Measurements from ENCODE around the gene PLEKHM3.

GRCh38 chr2:207955456-207955855 lies 69.9 kb downstream of the PLEKHM3 start:
- TF ChIP-seq, protein P1, sequence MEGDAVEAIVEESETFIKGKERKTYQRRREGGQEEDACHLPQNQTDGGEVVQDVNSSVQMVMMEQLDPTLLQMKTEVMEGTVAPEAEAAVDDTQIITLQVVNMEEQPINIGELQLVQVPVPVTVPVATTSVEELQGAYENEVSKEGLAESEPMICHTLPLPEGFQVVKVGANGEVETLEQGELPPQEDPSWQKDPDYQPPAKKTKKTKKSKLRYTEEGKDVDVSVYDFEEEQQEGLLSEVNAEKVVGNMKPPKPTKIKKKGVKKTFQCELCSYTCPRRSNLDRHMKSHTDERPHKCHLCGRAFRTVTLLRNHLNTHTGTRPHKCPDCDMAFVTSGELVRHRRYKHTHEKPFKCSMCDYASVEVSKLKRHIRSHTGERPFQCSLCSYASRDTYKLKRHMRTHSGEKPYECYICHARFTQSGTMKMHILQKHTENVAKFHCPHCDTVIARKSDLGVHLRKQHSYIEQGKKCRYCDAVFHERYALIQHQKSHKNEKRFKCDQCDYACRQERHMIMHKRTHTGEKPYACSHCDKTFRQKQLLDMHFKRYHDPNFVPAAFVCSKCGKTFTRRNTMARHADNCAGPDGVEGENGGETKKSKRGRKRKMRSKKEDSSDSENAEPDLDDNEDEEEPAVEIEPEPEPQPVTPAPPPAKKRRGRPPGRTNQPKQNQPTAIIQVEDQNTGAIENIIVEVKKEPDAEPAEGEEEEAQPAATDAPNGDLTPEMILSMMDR (IDR thresholded peaks at IDR 0.05), result no peak
- TF ChIP-seq POLR2AphosphoS5 (IDR thresholded peaks at IDR 0.05) (no peak), EP300 (IDR thresholded peaks at IDR 0.05; ENCODE audit: low read depth) (no peak)

Measured in transverse colon (tissue), 4 donors.